Ammon's horn (tissue), 1 donor: ENCODE results near the gene HOXA2.

Source experiments
- DNase-seq: peaks from one replicate; pipeline ENCODE4 v3.0.0-alpha.2; 2016; ENCODE audit warnings: low spot score

HOXA2 gene

GRCh38 chr7:27098578-27099451 lies 3.7 kb downstream of the HOXA2 start:
- DNase-seq: no peak

GRCh38 chr7:27097686-27098577 lies 4.6 kb downstream of the HOXA2 start:
- no peak for DNase-seq

DNA sequence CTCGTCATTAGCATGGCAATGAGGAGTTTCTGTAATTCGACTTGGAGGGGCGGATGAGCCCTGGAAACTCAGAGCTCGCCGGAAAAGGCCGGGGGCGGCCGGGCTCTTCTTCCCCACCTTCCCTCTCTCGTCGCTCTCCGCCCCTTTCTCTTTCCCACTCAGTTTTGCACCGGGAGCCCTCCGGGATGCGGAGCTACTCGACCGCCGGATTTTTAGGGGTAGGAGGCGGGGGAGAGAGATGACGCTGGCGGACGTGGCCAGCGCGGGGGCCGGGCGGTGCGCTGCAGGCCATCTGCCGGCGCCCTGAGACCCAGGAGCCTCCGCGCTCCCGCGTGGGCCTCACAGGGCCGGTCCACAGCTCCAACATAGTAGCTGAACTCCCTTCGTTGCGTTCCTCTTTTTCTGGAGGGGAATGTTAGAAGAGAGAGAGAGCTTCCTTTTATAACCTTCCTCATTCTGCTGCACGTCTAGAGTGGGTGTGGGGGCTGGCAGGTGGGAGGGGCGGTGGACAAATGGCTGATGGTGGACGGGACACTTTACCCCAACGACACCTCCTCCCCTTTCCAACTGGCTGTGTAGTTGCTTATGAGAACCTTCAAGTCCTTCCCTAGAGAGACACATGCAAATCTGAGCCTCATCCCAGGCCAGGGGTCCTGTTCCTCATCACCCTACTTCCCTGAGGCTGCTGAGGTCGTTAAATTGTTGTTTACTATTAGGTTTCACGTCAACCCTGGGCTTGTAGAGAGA lies 5.5 kb downstream of the HOXA2 start:
- DNase-seq: peak; percentile 12

DNA sequence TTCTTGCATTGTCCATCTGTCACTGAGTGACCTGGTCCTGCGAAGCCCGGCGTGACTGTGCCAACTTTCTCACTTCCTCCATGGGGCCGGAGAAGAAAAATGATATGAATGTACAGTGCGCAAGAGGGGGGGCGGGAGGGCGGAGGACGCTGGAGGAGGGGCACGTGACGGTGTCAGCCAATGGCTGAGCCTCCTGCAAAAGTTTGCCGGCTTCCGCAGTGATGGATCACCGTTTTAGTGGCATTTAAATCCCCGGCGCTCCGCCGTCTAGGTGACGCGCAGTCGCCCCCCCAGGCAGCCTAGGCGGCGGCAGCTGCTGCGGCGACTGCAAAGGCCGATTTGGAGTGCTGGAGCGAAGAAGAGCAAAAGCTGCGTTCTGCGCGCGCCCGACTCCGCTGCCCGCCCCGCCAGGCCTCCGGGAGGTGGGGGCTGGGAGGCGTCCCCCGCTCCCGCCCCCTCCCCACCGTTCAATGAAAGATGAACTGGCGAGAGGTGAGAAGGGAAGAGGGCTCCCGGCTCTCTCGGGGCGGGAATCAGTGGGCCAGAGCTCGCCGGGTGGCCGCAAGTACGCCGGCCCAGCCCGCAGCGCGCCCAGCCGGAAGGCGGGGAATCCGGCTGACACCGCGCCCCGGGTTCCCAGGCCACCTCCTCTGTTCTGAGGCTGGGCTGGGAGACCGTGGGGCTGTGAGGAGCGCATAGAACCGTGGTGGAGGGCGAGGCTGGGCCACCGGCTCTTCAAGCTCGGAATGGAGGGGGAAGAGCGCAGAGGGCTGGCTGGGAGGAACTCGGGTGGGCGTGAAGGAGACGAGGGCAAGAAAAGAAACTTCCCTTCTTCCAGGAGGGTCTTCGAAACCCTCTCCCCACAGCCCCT lies 6.4 kb downstream of the HOXA2 start, which contains the start of gene HOXA1:
TSS of gene HOXA1 (minus strand) at position 104 of the 871 bp plus-strand sequence. CDS start at position 16, 88 bp downstream.
- peak; percentile 23 for DNase-seq

DNA sequence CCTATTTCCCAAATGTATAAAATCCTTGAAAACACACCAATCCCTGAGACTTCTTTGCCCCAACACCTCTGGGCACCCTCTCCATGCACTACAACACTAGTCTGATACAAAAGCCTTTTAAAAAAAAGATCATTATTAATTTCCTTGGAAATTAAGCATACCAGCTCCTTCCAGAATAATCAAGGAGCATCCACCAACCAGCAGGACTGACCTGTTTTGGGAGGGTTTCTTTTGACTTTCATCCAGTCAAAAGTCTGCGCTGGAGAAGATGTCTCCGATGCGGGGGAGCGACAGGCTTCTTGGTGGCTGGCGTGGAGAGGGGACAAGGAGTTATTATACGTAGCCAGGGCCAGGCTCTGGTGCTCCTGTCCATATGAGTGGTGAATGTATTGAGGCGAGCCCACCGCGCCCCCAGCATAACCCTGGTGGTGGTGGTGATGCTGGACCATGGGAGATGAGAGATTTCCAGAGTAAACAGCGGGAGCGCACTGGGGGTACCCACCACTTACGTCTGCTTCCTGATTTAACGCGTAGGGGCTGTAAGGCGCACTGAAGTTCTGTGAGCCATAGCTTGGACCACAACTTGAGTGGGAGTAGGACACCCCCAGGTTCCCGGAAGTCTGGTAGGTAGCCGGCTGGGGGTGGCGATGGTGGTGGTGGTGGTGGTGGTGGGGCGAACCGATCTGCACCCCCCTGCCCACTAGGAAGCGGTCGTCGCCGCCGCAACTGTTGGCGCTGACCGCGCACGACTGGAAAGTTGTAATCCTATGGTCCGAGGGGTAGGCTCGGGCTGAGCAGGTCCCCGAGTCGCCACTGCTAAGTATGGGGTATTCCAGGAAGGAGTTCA lies 7.2 kb downstream of the HOXA2 start:
- no peak for DNase-seq

GRCh38 chr7:27094304-27095049 lies 8.0 kb downstream of the HOXA2 start:
- no peak for DNase-seq

DNA sequence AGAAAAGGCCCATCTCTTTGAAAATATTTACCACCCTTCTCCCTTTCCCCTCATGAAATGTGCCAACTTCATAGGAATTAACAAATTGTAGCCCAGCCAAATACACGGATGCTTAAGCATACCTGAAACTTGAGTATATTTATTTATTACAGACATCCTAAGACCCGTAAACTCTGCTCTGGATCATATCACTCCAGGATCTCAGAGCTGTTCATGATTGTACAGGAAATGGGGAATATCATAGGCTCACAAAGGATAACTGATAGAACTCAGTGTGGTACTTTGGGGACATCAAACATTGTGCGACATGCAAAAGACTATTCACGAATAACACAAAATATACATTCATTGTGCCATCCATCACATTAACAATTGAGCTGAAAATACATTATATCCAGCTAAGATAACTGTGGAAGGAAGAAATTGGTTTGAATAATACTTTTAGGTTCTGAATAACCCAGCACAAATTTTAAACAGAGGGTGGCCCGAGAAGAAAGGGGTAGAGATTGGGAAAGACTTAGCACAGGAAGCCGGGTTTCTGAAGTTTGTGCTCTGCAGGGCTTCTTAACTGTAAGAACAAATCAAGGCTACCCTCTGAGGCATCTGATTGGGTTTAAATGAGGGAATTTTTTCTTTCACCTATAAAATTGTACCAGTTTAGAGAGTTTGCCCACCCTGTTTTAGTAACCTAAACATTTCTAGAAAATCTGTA lies 9.1 kb downstream of the HOXA2 start:
- DNase-seq: no peak

DNA sequence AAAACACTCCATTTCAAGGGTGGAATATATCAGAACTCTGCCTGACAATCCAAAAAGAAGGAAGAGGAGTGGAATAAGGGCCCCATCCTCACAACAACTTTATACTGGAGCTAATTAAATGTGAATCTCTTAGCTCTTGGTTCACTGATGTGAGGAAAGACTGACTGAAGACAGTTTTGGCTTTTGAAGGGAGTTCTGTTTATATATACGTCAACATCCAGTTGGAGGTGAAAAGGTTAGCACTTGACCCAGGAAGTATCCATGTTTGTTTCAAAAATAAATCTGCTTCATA lies 9.7 kb downstream of the HOXA2 start:
- DNase-seq: no peak

DNA sequence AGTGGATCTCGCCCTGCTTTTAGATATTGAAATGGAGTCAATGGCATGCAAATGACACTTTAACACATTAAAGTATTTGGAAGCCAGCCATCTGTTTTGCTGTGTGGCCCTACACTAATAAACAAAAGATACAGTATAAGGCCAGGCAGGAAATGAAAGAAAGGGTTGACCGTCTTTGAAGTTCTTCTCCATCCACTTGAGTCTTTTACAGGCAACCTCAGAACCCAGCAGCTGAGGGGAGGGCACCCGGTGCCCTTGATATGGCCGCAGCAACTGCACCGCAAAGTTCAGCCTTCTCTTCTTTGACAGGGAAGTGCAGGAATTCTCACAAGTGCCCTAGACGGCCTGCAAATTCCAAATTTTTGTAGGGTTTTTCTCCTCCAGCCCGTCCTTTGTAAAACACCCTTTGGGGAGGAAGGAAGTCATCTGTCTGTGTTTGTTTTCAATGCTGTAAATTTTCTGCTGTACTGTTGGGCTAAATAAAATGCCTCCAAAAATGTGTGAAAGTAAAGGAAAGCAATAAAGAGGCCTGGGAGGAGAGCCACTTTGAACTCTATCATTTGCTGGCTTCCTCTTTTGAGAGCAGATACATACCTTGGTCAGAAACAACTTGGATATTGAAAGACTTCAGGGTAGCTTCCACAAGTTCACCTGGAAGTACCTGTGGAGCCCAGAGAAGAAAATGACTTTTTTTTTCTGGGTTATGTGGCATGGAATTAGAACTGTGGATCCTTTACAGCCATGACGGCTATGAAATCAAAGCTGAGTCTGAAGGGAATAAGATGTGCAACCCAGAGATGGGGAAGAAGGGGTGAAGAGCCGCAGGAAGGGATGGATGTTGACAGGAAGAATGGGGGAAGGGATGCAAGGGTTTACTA lies 10.3 kb downstream of the HOXA2 start:
- DNase-seq: no peak

DNA sequence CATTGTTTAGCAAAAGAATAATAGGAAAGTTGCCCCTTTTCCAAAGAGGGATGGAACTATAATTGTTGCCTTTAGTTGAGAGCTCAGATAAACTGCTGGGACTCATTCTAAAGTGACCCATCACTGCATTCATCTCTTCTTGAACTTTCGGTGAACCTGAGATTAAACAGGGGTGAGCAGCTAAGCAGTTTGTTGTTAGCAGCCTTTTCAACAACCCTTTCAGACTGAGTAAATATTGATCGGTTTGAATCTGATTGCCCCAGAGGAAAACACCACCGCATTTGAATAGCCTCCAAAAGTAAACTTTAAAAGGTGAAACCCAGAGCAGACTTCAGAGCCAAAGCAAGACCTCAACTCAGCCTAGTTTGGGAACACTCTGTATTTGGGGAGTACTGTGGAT lies 11.4 kb downstream of the HOXA2 start:
- no peak for DNase-seq

- no peak for DNase-seq
Observed at GRCh38 chr7:27088002-27088922, 14.2 kb downstream of the HOXA2 start.

GRCh38 chr7:27083646-27084045 lies 18.8 kb downstream of the HOXA2 start:
- no peak for DNase-seq

- no peak for DNase-seq
Observed at GRCh38 chr7:27082171-27082570, 20.3 kb downstream of the HOXA2 start.

DNA sequence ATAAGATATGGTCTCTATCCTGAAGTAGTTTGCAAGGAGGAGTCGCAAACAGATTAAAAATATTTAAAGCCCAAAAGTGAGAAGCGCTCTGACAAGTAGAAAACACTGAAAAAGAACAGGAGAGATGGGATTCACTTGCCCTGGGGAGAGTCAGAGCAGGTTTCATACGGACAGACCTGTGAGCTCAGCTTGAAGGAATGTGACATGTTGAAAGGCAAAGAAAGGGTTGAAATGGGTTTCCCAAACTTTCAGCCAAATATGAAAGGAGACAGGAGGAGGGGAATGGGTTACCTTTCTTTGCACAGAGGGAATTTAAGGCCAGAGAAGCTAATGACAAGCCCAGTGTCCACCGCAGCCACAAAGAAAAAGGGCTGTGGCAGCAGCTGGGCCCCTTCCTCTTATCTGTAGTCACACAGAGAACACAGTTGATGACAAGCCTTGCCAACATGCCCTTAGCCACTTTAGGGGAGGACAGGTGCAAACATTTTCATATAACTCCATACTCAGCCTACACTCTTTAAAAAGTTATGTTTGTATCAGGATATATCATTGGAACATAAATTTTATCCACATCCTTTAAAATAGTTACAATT lies 21.5 kb downstream of the HOXA2 start:
- no peak for DNase-seq

GRCh38 chr7:27079234-27079975 lies 23.1 kb downstream of the HOXA2 start:
- no peak for DNase-seq
